GM19463 (cell line): ENCODE measurements around the gene MPG.
"Not testable (repeated sequence)": the region's sequence is repeated elsewhere in the genome, so short reads cannot be mapped to it uniquely, and the experiment has no call there.

Experiments
- ATAC-seq: cut with Tn5 transposase; IDR thresholded peaks from one replicate; pipeline ENCODE4 v1.9.1; 2021; ENCODE audit warnings: mild to moderate bottlenecking, moderate library complexity; ENCODE audit not compliant: unreplicated experiment

MPG gene

DNA sequence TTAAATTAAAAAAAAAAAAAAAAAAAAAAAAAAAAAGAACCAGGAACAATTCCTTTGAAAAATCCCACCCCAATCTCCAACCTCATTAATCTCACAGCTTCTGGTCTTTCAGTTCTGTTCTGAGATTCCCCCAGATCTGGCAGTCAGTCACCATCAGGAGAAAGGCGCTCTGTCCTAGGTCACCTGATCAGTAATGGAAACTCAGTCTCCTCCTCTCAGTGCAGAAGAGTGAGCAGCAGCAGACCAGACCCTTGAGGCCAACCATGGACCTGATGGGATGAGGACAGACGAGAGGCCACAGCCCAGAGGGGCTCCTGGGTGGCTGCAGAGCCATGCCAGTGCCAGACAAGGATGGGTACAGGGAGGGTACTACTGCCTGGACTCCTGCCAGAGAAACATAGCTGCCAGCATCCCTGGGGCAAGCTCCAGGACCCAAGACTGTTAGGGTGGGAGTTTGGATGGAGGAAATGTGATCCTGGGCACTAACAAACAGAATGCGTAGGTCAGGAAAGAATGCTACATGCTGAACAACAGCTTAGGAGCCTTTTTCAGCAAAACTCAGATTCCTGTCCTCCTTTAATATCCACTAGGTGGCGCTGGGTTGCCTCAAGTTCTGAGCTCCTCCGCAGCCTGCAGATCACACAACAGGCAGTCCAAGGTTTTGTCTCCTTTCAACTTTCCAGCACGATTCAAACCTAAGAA lies 28.7 kb downstream of the MPG start:
- ATAC-seq: no peak

DNA sequence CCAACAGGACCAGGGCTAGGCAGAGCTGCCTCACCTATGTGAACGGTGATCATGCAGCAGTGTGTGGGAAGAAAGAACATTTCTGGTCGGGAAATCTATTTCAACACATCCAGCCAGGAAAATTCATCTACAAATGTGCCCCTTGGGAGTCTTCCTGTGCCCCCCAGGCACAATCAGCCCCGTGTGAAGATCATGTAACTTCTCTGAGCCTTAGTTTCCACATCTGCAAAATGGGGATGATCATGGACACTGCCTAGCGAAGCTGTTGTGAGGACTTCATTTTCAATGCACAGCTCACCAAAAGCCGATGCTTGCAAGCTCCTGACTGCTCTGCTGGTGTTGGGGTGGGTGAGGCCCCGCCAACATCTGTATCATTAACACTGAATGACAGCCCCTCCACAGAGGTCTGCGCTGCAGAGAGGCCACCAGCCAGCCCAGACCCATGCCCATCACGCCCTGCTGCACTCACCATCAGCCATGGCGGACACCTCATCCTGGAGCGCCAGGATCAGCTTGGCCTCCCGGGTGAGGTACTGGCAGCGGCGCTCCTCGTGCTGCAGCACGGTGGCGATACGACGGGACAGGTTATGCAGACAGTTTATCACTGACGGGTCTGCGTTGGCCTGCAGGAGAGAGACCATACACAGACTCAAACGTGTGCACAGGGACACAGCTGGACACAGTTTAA lies 34.3 kb downstream of the MPG start:
- ATAC-seq: no peak

DNA sequence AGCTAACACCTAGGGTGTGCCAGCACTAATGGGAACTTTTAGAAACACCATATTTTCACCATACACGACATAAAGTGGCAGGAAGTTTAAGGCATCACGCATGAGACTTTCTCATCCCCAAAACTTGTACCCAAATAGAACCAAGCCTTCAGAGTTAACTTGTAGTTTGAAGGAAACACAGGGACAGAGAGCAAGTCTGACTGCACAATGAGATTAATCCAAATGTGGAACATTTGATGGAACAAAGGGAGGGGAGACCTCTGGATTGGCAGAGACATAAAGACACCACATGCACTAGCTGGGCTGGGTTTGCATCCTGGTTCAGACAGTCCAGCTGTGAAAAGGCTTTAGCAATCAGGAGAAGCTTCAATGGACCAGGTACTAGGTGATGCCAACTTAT lies 36.3 kb downstream of the MPG start:
- no peak for ATAC-seq

DNA sequence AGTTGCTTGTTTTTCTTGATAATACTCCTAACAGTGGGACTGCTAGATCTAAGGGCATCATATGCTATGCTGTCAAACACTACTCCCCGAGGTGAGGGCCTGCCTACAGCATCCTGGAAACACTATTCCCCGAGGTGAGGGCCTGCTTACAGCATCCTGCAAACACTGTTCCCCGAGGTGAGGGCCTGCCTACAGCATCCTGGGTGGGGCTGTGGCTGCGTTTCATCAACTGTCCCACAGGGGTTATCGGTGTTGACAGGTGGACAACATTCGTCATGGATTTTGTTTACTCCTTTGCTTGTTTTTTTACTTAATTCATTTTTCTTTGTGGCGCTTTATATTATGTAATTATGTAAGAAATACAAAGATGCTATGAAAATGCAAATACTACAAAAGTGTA lies 38.0 kb downstream of the MPG start:
- ATAC-seq: no peak

DNA sequence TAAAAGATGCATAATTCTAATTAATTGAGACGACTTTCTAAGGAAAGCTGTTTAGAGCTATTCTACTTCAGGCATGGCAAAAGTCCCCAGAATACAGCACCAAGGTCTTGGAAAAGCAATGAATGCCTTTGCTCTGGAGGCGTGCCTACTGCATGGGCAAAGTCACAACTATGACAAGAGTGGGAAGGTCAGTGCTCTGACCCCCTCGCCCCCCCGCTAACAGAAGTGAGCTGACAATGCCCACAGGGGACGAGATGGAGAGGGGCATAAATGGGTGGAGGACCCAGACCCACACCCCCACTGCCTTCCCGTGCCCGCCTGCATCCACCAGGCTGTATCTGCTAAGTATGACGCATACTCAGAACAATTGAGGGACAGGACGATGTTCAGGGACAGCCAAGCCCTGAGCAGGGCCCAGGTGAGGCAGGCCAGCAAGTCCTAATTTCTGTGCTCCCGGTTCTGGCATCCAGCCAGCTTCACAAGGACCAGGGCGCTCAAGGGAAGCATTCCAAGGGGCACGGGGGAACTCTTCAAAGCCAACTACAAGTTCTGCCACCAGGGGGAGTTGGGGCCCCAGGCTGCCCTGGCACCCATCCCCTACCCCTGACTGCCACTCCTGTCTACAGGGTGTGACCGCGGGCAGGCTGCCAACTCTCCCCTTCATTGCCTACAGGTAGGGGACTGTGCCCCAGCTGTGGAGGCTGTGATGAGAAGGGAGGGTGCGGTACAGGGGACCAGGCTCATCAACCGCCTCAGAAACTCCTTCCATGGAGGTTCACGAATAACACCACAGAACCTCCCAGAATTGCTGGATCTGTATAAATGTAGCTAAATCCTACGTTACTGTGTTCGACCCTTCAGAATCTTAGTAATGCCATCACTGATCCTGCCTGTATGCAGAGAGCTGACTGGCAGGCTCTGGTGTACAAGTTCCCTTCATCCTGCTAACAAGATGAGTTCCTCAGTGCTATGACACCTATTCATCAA lies 39.6 kb downstream of the MPG start:
- no peak for ATAC-seq

DNA sequence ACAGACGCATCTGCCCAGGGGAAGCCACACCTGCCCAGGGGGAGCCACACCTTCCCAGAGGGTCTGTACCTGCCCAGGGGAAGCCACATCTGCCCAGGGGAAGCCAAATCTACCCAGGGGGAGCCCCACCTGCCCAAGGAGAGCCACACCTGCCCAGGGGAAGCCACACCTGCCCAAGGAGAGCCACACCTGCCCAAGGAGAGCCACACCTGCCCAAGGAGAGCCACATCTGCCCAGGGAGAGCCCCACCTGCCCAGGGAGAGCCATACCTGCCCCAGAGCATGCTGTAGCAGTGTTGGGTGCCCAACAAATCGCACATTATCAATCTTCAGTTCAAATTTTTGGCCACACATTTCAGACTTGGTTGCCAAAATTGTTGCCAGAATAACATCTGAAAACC lies 40.8 kb downstream of the MPG start:
- ATAC-seq: no peak

DNA sequence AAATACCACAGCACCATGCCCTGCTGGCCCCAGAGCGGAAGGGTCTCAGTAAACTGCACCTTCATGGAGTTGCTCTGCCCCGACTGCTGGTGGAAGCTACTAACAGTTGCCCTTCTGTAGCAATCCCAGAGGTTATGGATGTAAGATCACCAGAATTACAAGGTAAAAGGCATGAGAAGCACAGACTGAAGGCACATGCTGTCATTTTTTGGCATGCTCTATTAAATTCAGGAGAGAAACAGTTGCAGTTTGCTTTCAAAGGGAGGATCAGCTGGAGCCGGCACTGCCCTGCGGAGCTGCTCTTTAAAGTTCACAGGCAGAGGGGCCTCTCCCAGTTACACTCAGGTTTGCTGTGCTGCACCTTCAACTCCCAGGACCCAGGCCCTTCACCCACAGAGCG lies 41.3 kb downstream of the MPG start:
- no peak for ATAC-seq

DNA sequence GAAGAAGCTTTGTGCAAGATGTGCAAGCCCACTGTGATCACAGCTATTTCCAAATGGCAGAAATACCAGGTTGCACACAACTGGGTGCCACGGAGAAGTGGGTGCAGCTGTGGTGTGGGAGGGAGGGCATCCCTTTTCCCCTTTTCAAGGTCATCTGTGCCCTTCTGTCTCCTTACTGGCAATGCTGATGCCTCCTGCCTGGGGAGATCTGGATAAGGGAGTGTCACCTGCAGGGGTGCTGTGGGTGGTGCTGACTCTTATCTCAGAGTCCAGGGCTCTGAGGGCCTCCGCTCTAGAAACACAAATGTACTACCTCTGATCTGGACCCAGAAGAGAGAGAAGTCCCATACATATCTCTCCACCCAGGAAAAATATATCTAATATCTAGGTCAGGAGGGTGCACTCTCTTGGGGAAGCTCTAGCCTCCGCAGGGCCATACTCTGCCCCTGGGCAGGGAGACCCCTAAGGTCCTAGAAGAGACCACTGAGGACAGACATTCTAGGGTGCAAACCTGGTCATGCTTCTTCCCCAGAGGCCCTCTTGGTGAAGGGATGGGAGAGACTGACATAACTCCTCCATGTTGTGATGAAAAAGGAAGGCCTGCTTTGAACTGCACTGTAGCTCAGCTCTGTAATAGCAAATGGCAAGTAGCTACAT lies 41.9 kb downstream of the MPG start:
- no peak for ATAC-seq

DNA sequence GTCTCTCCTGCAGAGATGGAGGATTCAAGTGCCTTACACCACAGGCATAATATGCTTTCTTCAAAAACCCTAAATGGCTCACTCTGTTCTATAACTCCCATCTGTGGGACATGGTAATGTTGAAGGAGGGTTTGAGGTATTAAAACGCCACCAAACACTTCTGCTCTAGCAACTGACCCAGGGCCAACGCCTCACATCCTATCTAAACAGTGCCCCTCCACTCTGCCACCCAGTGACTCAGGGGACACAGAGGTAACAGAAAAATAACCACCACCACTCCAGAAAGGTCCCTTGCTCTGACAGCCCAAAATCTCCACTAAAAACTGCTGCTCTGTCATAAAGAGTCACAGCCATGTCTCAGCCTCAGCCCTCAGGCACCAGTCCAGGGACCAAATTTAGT lies 42.7 kb downstream of the MPG start:
- ATAC-seq: no peak

DNA sequence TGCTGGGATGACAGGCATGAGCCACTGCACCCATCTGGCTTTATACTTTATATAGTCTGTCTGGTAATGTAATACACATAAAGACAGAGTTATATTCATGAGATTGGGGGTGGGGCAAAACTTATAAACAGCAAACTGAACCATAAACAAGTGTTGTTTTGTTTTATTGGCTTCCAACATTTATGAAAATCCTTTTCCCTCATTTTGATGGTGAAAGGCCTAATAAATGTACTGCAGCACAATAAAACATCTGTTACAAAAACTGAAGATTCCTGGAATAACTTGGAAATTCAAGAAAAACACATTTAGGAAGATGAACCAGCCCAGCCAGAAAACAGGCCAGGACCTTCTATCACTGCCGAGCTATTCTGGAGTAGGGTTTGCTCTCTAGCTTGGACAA lies 44.3 kb downstream of the MPG start:
- no peak for ATAC-seq

DNA sequence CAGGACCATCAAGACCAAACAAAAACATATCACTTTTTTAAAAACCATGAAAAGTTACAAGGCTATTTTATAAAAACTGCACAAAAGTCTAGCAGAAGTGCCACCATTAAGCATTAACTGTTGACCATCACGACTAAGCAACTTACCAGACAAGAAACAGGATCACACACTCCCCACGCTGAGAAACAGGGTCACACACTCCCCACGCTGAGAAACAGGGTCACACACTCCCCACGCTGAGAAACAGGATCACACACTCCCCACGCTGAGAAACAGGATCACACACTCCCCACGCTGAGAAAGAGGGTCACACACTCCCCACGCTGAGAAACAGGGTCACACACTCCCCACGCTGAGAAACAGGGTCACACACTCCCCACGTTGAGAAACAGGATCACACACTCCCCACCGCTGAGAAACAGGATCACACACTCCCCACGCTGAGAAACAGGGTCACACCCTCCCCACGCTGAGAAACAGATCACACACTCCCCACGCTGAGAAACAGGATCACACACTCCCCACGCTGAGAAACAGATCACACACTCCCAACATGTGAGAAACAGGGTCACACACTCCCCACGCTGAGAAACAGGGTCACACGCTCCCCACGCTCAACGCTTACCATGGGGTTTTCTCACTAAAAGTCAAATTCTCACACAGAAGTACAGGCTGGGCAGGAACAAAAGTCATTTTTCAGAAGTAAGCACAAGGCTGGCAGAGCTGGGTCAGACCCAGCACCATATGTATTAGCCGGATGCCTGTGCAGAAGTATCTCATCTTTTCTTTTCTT lies 45.7 kb downstream of the MPG start:
- ATAC-seq: not testable (repeated sequence)

DNA sequence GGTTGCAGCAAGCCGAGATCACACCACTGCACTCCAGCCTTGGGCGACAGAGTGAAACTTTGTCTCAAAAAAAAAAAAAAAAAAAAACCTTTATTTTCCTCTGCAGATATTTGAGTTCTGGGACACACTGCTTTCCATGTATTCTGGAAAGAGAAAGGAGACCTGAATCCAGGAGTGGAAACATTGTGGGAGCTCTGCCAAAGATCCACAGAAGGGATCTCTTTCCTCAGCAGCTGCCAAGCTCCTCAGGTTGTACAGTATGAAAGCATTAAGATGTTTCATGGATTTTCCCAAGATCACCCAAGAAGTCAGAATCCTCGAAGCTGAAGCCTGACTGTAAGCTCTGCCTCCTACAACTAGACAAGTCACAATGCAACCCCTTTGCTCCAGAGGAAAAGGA lies 47.0 kb downstream of the MPG start:
- ATAC-seq: no peak

DNA sequence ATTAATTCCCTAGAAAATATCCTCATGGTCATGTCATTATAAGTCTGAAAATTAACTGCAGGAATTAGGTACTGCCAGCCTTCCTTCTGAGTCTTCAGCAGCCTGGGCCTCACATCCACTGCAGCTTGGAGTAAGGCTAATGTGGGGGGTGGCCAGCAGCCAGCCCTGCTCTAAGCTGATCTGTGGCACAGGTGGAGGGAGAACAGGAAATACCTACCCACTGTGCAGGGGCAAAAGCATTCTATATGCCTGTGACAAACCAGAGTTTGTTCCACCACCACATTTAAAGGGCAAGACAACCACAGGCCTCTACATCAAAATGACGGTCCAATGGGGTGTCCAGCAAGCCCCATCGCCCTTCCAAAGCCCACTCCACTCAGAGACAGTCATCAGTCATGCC lies 51.0 kb downstream of the MPG start:
- no peak for ATAC-seq

DNA sequence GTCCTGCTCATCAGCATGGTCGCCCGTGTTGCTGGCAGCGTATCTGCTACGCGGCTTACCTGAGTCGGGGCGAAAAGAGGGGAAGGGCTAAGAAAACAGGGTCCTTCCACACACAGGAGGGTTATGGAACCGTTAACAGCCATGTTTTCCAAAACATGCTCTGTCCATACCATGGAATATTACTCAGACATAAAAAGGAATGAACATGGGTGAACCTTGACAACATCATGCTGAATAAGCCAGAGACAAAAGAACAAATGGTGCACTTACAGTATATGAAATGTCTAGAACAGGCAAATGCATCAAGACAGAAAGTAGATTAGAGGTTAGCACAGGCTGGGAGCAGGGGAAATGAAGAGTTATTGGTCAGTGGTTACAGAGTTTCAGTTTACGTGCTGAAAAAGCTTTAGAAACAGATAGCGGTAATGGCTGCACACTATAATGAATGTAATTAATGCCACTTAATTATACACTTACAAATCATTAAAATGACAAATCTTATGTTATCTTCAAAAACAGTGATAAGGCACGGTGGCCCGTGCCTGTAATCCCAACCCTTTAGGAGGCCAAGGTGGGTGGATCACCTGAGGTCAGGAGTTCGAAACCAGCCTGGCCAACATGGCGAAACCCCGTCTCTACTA lies 52.6 kb downstream of the MPG start:
- ATAC-seq: no peak

DNA sequence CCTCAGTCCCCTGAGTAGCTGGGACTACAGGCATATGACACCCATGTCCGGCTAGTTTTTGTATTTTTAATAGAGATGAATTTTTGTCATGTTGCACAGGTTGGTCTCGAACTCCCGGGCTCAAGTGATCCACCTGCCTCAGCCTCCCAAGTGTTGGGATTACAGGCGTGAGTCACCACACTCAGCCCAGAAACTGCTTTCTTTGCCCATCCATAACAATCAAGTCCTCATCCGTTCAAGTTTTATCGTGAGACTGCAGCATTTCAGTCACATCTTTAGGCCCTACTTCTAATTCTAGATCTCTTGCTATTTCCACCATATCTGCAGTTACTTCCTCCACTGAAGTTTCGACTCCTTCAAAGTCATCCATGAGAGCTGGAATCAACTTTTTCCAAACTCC lies 54.1 kb downstream of the MPG start:
- ATAC-seq: no peak

DNA sequence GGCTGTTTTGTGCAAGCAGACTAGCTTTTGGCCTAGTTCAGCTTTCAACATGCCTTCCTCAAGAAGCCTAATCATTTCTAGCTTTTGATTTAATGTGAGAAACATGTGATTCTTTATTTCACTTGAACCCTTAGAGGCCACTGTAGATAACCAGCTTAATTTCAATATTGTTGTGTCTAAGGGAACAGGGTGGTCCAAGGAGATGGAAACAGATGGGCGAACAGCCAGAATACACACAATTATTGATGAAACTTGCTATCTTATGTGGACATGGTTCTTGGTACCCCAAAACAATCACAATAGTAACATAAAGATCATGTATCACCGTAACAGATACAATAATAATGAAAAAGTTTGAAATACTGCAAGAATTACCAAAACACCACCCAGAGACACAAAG lies 55.7 kb downstream of the MPG start:
- ATAC-seq: no peak
